H1 (cell line): ENCODE results near the gene ABCC4. TPM values are rescaled to one million over a fixed set of nuclear protein-coding genes. Genes with fewer than 3 reads are reported as not detected.

Experiments
- CTCF ChIA-PET: fragments of 300-600 bp; sonication (Branson Sonifier 250); formaldehyde crosslinking; loops from one replicate; lab custom pipeline; 2021; ENCODE audit not compliant: partially characterized antibody; lab: Charles Lee
- POLR2A ChIA-PET: fragments of 300-600 bp; sonication (Branson Sonifier 250); formaldehyde crosslinking; loops from one replicate; lab custom pipeline; 2021; ENCODE audit warnings: inconsistent platforms; ENCODE audit not compliant: partially characterized antibody; lab: Charles Lee
- DNase-seq, 2 experiments: peaks; one replicate each; pipeline versions ENCODE4 v3.0.0 to v3.0.0-alpha.2; 2010 to 2022; ENCODE audit warnings: low spot score in 2 of 2, low read depth in 1 of 2, mixed read lengths in 1 of 2
- FAIRE-seq: peaks from 2 replicates; lab custom pipeline; 2011; peaks lifted over from hg19 to GRCh38; lab: Jason Lieb, UNC
- H2AFZ ChIP-seq: 2 replicates; pipeline ENCODE4 v1.8.1; 2012; ENCODE audit warnings: low read length, inconsistent platforms
- H2AK5ac ChIP-seq: 2 replicates; pipeline ENCODE4 v1.6.1; 2013; ENCODE audit warnings: low read depth, low read length
- H2BK120ac ChIP-seq: replicated peaks from 2 replicates; pipeline ENCODE3; 2013; ENCODE audit warnings: low read depth, low read length, inconsistent platforms
- H2BK12ac ChIP-seq: 2 replicates; pipeline ENCODE4 v1.6.1; 2013; ENCODE audit warnings: low read depth, low read length
- H2BK15ac ChIP-seq: 2 replicates; pipeline ENCODE4 v1.6.1; 2013; ENCODE audit warnings: low read length
- H2BK20ac ChIP-seq: 2 replicates; pipeline ENCODE4 v1.6.1; 2013; ENCODE audit warnings: low read length
- H2BK5ac ChIP-seq: 2 replicates; pipeline ENCODE4 v1.6.1; 2013; ENCODE audit warnings: low read depth, low read length
- H3K14ac ChIP-seq: 2 replicates; pipeline ENCODE4 v1.6.1; 2013; ENCODE audit warnings: inconsistent platforms; ENCODE audit not compliant: insufficient read length
- H3K18ac ChIP-seq: 2 replicates; pipeline ENCODE4 v1.6.1; 2013; ENCODE audit warnings: low read length; ENCODE audit errors: extremely low read depth
- H3K23ac ChIP-seq: 2 replicates; pipeline ENCODE4 v1.6.1; 2013; ENCODE audit warnings: inconsistent platforms; ENCODE audit not compliant: insufficient read length
- H3K23me2 ChIP-seq: 2 replicates; pipeline ENCODE4 v1.6.1; 2013; ENCODE audit warnings: low read depth, low read length
- H3K27ac ChIP-seq: 2 replicates; pipeline ENCODE4 v1.6.1; 2011; ENCODE audit warnings: low read depth, low read length, inconsistent platforms
- H3K27me3 ChIP-seq, 4 experiments: replicated peaks in 1 of 4; 1 replicate in 1 of 4; 2 replicates in 3 of 4; pipeline versions ENCODE4 v1.6.1 to v1.8.1; 2011 to 2013; ENCODE audit warnings: low read length in 3 of 4, mild to moderate bottlenecking in 3 of 4, inconsistent platforms in 2 of 4, mixed read lengths in 2 of 4, moderate library complexity in 1 of 4; ENCODE audit not compliant: control insufficient read depth in 3 of 4, insufficient read depth in 3 of 4; ENCODE audit errors: extremely low read depth in 1 of 4
- H3K36me3 ChIP-seq, 4 experiments: 2 replicates each; pipeline versions ENCODE4 v1.6.1 to v1.8.1; 2011 to 2013; ENCODE audit warnings: mild to moderate bottlenecking in 4 of 4, low read length in 3 of 4, moderate library complexity in 2 of 4, control low read depth in 1 of 4, inconsistent platforms in 1 of 4; ENCODE audit not compliant: insufficient read depth in 4 of 4, control insufficient read depth in 2 of 4
- H3K4ac ChIP-seq: replicated peaks from 2 replicates; pipeline ENCODE3; 2013; ENCODE audit warnings: low read length, low read depth, mixed read lengths, inconsistent platforms; ENCODE audit not compliant: insufficient read length
- H3K4me1 ChIP-seq, 4 experiments: replicated peaks in 1 of 4; 1 replicate in 1 of 4; 2 replicates in 3 of 4; pipeline versions ENCODE4 v1.6.1 to v1.8.1; 2011 to 2013; ENCODE audit warnings: low read length in 3 of 4, inconsistent platforms in 2 of 4, mixed read lengths in 1 of 4; ENCODE audit not compliant: insufficient read depth in 4 of 4, control insufficient read depth in 3 of 4
- H3K4me2 ChIP-seq, 2 experiments: 2 replicates each; pipeline versions ENCODE4 v1.6.1 to v1.8.1; 2011 to 2013; ENCODE audit warnings: low read depth in 2 of 2, low read length in 2 of 2, control low read depth in 1 of 2, inconsistent platforms in 1 of 2, mild to moderate bottlenecking in 1 of 2; ENCODE audit not compliant: insufficient read depth in 1 of 2
- H3K4me3 ChIP-seq, 4 experiments: fragments of 200-600, 300-600 bp in 1 of 4; sonication (generic), shearing (Covaris generic), sonication (Bioruptor Twin) in 1 of 4; 2 replicates each; pipeline versions ENCODE4 v1.5.1 to v1.8.1; 2011 to 2016; ENCODE audit warnings: low read length in 4 of 4, low read depth in 3 of 4, control low read depth in 2 of 4, inconsistent platforms in 2 of 4, mild to moderate bottlenecking in 2 of 4, mixed read lengths in 1 of 4, moderate library complexity in 1 of 4; ENCODE audit not compliant: insufficient read depth in 2 of 4; ENCODE audit errors: extremely low read depth in 1 of 4
- H3K56ac ChIP-seq: replicated peaks from 2 replicates; pipeline ENCODE3; 2013; ENCODE audit warnings: low read depth, mild to moderate bottlenecking, mixed read lengths, low read length, inconsistent platforms; ENCODE audit not compliant: insufficient read length
- H3K79me1 ChIP-seq: 2 replicates; pipeline ENCODE4 v1.6.1; 2013; ENCODE audit warnings: low read depth, low read length, control low read depth
- H3K79me2 ChIP-seq, 2 experiments: 2 replicates each; pipeline versions ENCODE4 v1.6.1 to v1.8.1; 2012 to 2013; ENCODE audit warnings: low read length in 2 of 2, mild to moderate bottlenecking in 2 of 2, inconsistent platforms in 1 of 2; ENCODE audit not compliant: insufficient read depth in 2 of 2, control insufficient read depth in 1 of 2
- H3K9ac ChIP-seq, 4 experiments: replicated peaks in 1 of 4; 1 replicate in 1 of 4; 2 replicates in 3 of 4; pipeline versions ENCODE4 v1.6.1 to v1.8.1; 2011 to 2013; ENCODE audit warnings: low read depth in 3 of 4, low read length in 3 of 4, control low read depth in 2 of 4, mild to moderate bottlenecking in 2 of 4, moderate library complexity in 2 of 4, inconsistent platforms in 1 of 4; ENCODE audit errors: extremely low read depth in 1 of 4
- H3K9me3 ChIP-seq, 2 experiments: 2 replicates each; pipeline versions ENCODE4 v1.6.1 to v1.8.1; 2012 to 2013; ENCODE audit warnings: mild to moderate bottlenecking in 2 of 2, moderate library complexity in 2 of 2, control low read depth in 1 of 2, inconsistent platforms in 1 of 2, low read depth in 1 of 2, low read length in 1 of 2, mixed read lengths in 1 of 2; ENCODE audit not compliant: insufficient read depth in 2 of 2
- H4K20me1 ChIP-seq, 2 experiments: replicated peaks in 1 of 2; 2 replicates each; pipeline versions ENCODE3 to v1.8.1; 2011 to 2013; ENCODE audit warnings: inconsistent platforms in 2 of 2, low read length in 2 of 2, mild to moderate bottlenecking in 1 of 2; ENCODE audit not compliant: insufficient read depth in 2 of 2, control insufficient read depth in 1 of 2
- H4K5ac ChIP-seq: 2 replicates; pipeline ENCODE4 v1.6.1; 2013; ENCODE audit warnings: low read length, low read depth, mixed read lengths, inconsistent platforms; ENCODE audit not compliant: insufficient read length
- H4K8ac ChIP-seq: 2 replicates; pipeline ENCODE4 v1.8.0; 2013; ENCODE audit warnings: mild to moderate bottlenecking, moderate library complexity, low read length, inconsistent platforms; ENCODE audit not compliant: insufficient read depth; ENCODE audit errors: extremely low read depth
- H4K91ac ChIP-seq: replicated peaks from 2 replicates; pipeline ENCODE3; 2013; ENCODE audit warnings: low read length, mixed read lengths, inconsistent platforms; ENCODE audit not compliant: insufficient read length
- SP1 ChIP-seq: IDR thresholded peaks from 2 replicates; pipeline ENCODE4 v1.6.1; 2011; ENCODE audit warnings: low read depth, low read length
- WGBS, 2 experiments: shearing (Covaris generic) in 1 of 2; methylation state at CpG; one replicate each; pipeline versions ENCODE4 v1.1.6 to v1.1.7; 2013 to 2015; ENCODE audit warnings: low lambda C conversion rate in 2 of 2, mixed read lengths in 2 of 2, inconsistent platforms in 1 of 2, low coverage in 1 of 2, missing lambda C conversion rate in 1 of 2; ENCODE audit not compliant: insufficient replicate concordance in 2 of 2, insufficient coverage in 1 of 2, insufficient read length in 1 of 2; ENCODE audit errors: extremely low coverage in 1 of 2, missing lambda C conversion rate in 1 of 2; 5-methylcytosine and 5-hydroxymethylcytosine counted together
- polyA plus RNA-seq, 7 experiments: library from polyadenylated mRNA; depleted of rRNA in 3 of 7; stranded (reverse) in 5 of 7; unstranded in 2 of 7; fragments of >200 nt in 5 of 7; fragments of 200-250 nt in 2 of 7; gene quantifications; 1 replicate in 5 of 7; 2 replicates in 1 of 7; 4 replicates in 1 of 7; pipeline versions ENCODE4 v1.2.1 to v1.2.3, GENCODE V29; 2011 to 2013; ENCODE audit warnings: missing spikeins in 2 of 7, mixed read lengths in 2 of 7
- total RNA-seq: library from RNA; stranded (reverse); fragmentation: NEBNext Ultra II Directional; extraction: Animal tissue kit (Norgen Biotek cat#: 25700); gene quantifications from 2 replicates; pipeline ENCODE4 v1.2.1, GENCODE V29; 2021

Gene ABCC4
- total and polyA plus RNA-seq, 2 of the 8 experiments (the other 6 are each of a cell fraction or from before 2014, with no cell fraction given): 4.0 to 14.1 TPM

DNA sequence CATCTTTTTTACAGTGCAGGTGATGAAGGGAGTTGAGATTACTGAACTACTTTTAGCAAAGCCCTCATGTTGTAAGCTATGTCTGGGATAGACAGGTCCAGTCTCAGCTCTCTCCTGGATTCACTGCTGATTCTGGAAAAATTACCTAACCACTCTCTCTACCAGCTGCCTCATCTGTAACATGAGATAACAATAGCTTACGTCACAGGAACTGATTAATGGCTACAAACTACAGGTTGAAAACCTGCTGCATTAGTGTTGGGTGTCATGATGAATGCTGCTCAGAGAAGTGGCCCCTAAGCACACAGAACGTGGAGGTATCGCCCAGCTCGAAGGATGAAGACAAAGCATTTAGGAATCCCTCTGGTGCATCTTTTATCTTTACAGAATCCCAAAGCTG, 277.8 kb downstream of the ABCC4 start:
- no peaks in the 10 kb centered on the region for H3K79me1 ChIP-seq
- H3K27ac ChIP-seq: no peak overlapping the region
- H4K5ac ChIP-seq: no peak overlapping the region
- H4K20me1 ChIP-seq: no peaks in the 10 kb centered on the region
- H4K91ac ChIP-seq: no peak overlapping the region
- no peak for DNase-seq
- no peak overlapping the region for H2BK15ac ChIP-seq
- H3K36me3 ChIP-seq: no peaks in the 10 kb centered on the region; a peak in 1 of 8 replicates
- no peaks in the 10 kb centered on the region for H3K27me3 ChIP-seq
- no peak overlapping the region for H3K14ac ChIP-seq
- no peak overlapping the region for H2BK20ac ChIP-seq
- no peak overlapping the region for H3K18ac ChIP-seq
- FAIRE-seq: no peak
- H2BK120ac ChIP-seq: no peak overlapping the region
- ChIA-PET CTCF (interaction anchor here (1.1 to 1.7 kb wide), 3 partner anchors 10 to 35 kb away, joined by 4 to 5 read pairs (median 4); no protein-coding TSS in a partner anchor), POLR2A (no interaction called here)
- no peaks in the 10 kb centered on the region for H3K79me2 ChIP-seq
- no peak overlapping the region for H2AFZ ChIP-seq
- H3K4me3 ChIP-seq: no peak overlapping the region
- no peak for TF ChIP-seq SP1
- H3K4me2 ChIP-seq: no peak overlapping the region
- no peak overlapping the region for H3K23ac ChIP-seq
- no peak overlapping the region for H2AK5ac ChIP-seq
- WGBS, 2 experiments: 91% methylated on average over 4 of the region's 4 CpGs; no CpG with 5 or more reads in 1 of the 2 experiments
- H3K23me2 ChIP-seq: peaks cover 4% of the 10 kb centered on the region; the same call in 1 of the 2 replicates
- H2BK5ac ChIP-seq: no peak overlapping the region
- no peak overlapping the region for H3K9ac ChIP-seq
- no peak overlapping the region for H2BK12ac ChIP-seq
- no peaks in the 10 kb centered on the region for H3K4me1 ChIP-seq
- H3K9me3 ChIP-seq: no peaks in the 10 kb centered on the region
- H3K4ac ChIP-seq: no peak overlapping the region
- H3K56ac ChIP-seq: no peak overlapping the region
- no peak overlapping the region for H4K8ac ChIP-seq
